ENCODE data around the gene KLHL1.

KLHL1 gene

GRCh38 chr13:69683921-69684686, 424.1 kb downstream of the KLHL1 start:
- DNase-seq (ENCODE audit: low read depth) = no peak

DNA sequence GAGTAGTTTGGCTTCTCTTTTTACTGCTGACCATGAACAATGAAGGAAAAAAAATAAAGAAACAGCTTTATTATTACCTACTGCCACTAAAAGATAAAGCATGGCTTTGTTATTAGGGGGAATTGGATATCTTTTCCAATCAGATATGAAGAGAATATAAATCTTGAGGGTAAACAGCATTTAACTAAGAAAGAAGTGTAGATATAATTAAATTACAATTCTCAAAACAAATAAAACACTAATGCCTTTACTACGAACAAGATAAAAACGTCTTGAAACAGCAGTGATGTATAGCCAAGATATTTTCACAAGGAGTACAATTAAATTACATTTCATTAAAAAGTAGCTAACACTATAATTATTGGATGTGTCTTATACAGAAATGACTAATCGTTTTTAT, 426.5 kb downstream of the KLHL1 start:
- DNase-seq (ENCODE audit: low read depth) = no peak

DNA sequence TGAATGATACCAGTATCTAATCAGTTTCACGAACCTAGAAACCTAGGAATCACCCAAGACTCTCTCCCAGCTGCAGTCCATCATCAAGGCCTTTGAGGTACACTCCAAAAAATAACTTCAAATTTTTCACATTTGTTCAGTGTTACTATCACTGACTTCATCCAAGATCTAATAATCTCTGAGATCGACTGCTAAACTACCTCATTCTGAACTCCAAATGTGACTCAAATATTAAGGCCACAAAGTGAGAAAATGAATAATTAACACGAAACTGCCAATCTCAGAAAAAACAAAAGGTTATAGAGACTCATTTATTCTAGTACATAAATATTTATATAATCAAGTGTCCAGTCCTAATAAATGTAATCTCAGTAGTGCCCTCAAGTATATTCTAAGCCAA, 430.9 kb downstream of the KLHL1 start:
- no peak for DNase-seq (ENCODE audit: low read depth)

DNA sequence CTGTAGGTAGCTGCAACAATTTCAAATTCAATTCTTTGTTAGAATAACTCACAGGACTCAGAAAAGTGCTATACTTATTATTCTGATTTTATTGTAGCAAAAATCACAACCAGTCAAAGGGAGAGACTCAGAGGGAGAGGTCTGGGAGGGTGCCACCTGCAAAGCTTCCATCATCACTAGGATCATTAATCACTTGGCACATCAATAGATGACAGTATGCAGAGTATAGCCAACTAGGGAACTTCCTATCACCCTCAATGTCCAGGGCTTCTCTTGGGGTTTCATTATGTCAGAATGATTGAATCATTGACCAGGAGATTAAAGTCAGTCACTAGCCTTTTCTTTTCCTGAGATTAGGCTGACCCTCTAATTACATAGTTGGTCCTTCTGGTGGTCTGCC, 432.0 kb downstream of the KLHL1 start:
- DNase-seq (ENCODE audit: low read depth) = no peak

DNA sequence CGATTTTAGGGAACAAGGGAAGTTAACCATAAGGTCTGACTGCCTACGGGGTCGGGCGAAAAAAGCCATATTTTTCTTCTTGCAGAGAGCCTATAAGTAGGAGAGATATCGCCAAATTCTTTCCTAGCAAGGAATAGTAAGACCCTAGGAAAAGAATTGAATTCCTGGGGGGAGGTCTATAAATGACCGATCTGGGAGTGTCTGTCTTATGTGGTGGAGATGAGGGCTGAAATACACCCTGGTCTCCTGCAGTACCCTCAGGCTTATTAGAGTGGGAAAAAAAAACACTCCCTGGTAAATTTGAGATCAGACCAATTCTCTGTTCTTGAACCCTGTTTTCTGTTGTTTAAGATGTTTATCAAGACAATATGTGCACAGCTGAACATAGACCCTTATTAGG, 448.1 kb downstream of the KLHL1 start:
- no peak for DNase-seq (ENCODE audit: low read depth)

- no peak for DNase-seq (ENCODE audit: low read depth)
Observed at GRCh38 chr13:69657676-69658075, 450.6 kb downstream of the KLHL1 start.

DNA sequence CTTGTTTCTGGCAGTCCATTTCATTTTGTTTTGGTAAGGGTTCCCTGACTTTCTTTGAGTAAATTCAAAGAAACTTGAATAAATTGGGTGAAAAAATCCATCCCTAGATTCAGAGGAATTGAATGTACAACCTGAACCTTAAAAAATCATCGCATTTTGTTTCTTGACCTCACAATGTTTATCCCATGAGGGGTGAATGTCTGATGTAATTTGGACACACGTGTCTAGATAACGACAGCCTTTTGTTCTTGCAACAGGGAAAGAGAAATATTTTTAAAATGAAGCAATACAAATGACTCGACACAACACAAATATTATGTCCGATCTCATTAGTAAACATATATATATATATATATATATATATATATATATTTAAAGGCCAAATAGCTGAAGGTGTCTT, 453.9 kb downstream of the KLHL1 start:
- DNase-seq (ENCODE audit: low read depth) = no peak

Measured in stimulated activated CD8-positive, alpha-beta memory T cell treated with anti-CD3 and anti-CD28 coated beads, Interleukin-15, amount 100 ng/mL, for 24 hours (primary cell).